Germinal center (tissue), 1 donor: ENCODE measurements around the gene STOX1.
"Not testable (repeated sequence)": the region's sequence is repeated elsewhere in the genome, so short reads cannot be mapped to it uniquely, and the experiment has no call there.

ENCODE experiments used
- DNase-seq: peaks from one replicate; pipeline ENCODE4 v3.0.0; 2012; ENCODE audit warnings: mixed read lengths, low spot score

STOX1 gene

GRCh38 chr10:68829952-68830351 is 2.6 kb downstream of the STOX1 start:
- no peak for DNase-seq

GRCh38 chr10:68831961-68832455 is 4.7 kb downstream of the STOX1 start:
- no peak for DNase-seq

GRCh38 chr10:68832601-68833000 is 5.3 kb downstream of the STOX1 start:
- no peak for DNase-seq

GRCh38 chr10:68837626-68838322 is 10.4 kb downstream of the STOX1 start:
- no peak for DNase-seq

GRCh38 chr10:68840650-68841049 is 13.3 kb downstream of the STOX1 start:
- DNase-seq: not testable (repeated sequence)

GRCh38 chr10:68848281-68848680 is 20.9 kb downstream of the STOX1 start:
- DNase-seq: no peak

GRCh38 chr10:68848806-68849205 is 21.5 kb downstream of the STOX1 start:
- DNase-seq: no peak

- no peak for DNase-seq
Observed at GRCh38 chr10:68856352-68856751, 29.0 kb downstream of the STOX1 start.

GRCh38 chr10:68857005-68857404 is 29.7 kb downstream of the STOX1 start:
- DNase-seq: no peak

- no peak for DNase-seq
Observed at GRCh38 chr10:68861253-68861652, 33.9 kb downstream of the STOX1 start.

- no peak for DNase-seq
Observed at GRCh38 chr10:68864611-68865010, 37.3 kb downstream of the STOX1 start.

- DNase-seq: not testable (repeated sequence)
Observed at GRCh38 chr10:68868173-68868572, 40.8 kb downstream of the STOX1 start.

- DNase-seq: no peak
Observed at GRCh38 chr10:68869623-68870022, 42.3 kb downstream of the STOX1 start.

- no peak for DNase-seq
Observed at GRCh38 chr10:68870061-68870460, 42.7 kb downstream of the STOX1 start.

GRCh38 chr10:68870545-68871104 is 43.3 kb downstream of the STOX1 start:
- DNase-seq: no peak

- no peak for DNase-seq
Observed at GRCh38 chr10:68871105-68871711, 43.9 kb downstream of the STOX1 start.

- DNase-seq: no peak
Observed at GRCh38 chr10:68871731-68872342, 44.5 kb downstream of the STOX1 start.

- no peak for DNase-seq
Observed at GRCh38 chr10:68876246-68877138, 49.2 kb downstream of the STOX1 start.

- DNase-seq: no peak
Observed at GRCh38 chr10:68877482-68878110, 50.3 kb downstream of the STOX1 start.

GRCh38 chr10:68878496-68878895 is 51.2 kb downstream of the STOX1 start:
- DNase-seq: no peak

- no peak for DNase-seq
Observed at GRCh38 chr10:68879628-68880027, 52.3 kb downstream of the STOX1 start.
